ENCODE data around the gene KCNJ14. TPM values are rescaled to one million over a fixed set of nuclear protein-coding genes. Genes with fewer than 3 reads are reported as not detected.

KCNJ14 gene
- total and polyA plus RNA-seq, 2 donors (not counting 3 experiments of a cell fraction or from before 2014, with no cell fraction given), result 0.26 to 1.4 TPM

- no peaks in the 10 kb centered on the region for H3K79me2 ChIP-seq (ENCODE audit: control insufficient read depth, insufficient read depth, low read length)
- no peaks in the 10 kb centered on the region for H4K20me1 ChIP-seq (replicated peaks; ENCODE audit: control insufficient read depth, extremely low read depth, insufficient read depth, low read length)
- ChIA-PET POLR2A (no interaction called here), CTCF (interaction anchor here (1.2 kb wide), 1 partner anchor 16 kb away, joined by 5 read pairs; no protein-coding TSS in a partner anchor)
- no peak overlapping the region for H3K4me2 ChIP-seq (ENCODE audit: insufficient read depth, low read length)
- H2AFZ ChIP-seq (ENCODE audit: low read depth, low read length), result no peak overlapping the region
- H3K9me3 ChIP-seq (replicated peaks; ENCODE audit: control insufficient read depth, insufficient read depth, low read length), result no peaks in the 10 kb centered on the region
- FAIRE-seq, result no peak
- no peak overlapping the region for H3K9ac ChIP-seq (replicated peaks; ENCODE audit: extremely low read depth, insufficient read depth, low read length)
- H3K27ac ChIP-seq (ENCODE audit: insufficient read depth, low read depth, low read length), result no peak overlapping the region
- no peak for TF ChIP-seq GATA2 (IDR thresholded peaks at IDR 0.05; ENCODE audit: insufficient read depth, insufficient read length, low read depth, low read length)
- TF ChIP-seq MYC (IDR thresholded peaks at IDR 0.05; ENCODE audit: low read depth, low read length), result no peak
- dilution Hi-C loops (cut with MboI; ENCODE audit: extremely low pct_ligation_motif_present, low sequenced_read_pairs) (no loop called here), intact Hi-C loops (cut with micrococcal nuclease) (no loop called here)
- H3K4me1 ChIP-seq (ENCODE audit: control insufficient read depth, extremely low read depth, insufficient read depth, low read length), result no peaks in the 10 kb centered on the region
- no peaks in the 10 kb centered on the region for H3K9me1 ChIP-seq (replicated peaks; ENCODE audit: control insufficient read depth, extremely low read depth, insufficient read depth, low read length)
- H3K4me3 ChIP-seq (replicated peaks in 1 of 3; ENCODE audit: insufficient read depth in 1 of 3, low read depth in 1 of 3, low read length in 3 of 3), result no peak overlapping the region
- no peaks in the 10 kb centered on the region for H3K36me3 ChIP-seq (ENCODE audit: control insufficient read depth in 2 of 2, extremely low read depth in 1 of 2, insufficient read depth in 2 of 2, low read length in 2 of 2)
- BruUV-seq (replicated peaks), result no TSS peak
- H3K27me3 ChIP-seq (ENCODE audit: control insufficient read depth in 2 of 2, insufficient read depth in 2 of 2, low read length in 2 of 2), result no peaks in the 10 kb centered on the region
- DNase-seq (ENCODE audit: low read depth, low spot score), result no peak
These were observed 6.2 kb downstream of the KCNJ14 start for GRCh38 chr19:48461651-48461981.

- no peaks in the 10 kb centered on the region for H3K27me3 ChIP-seq (ENCODE audit: control insufficient read depth in 2 of 2, insufficient read depth in 2 of 2, low read length in 2 of 2)
- TF ChIP-seq POLR2AphosphoS5 (IDR thresholded peaks at IDR 0.05; ENCODE audit: insufficient read depth, low read depth, low read length) (no peak), CTCF (IDR thresholded peaks at IDR 0.05; ENCODE audit: extremely low read depth in 1 of 2, insufficient read depth in 1 of 2, low read depth in 1 of 2, low read length in 2 of 2) (no peak), JUN (IDR thresholded peaks at IDR 0.05; ENCODE audit: borderline replicate concordance, insufficient read depth, insufficient read length, low read depth) (no peak), FOS (IDR thresholded peaks at IDR 0.05; ENCODE audit: borderline replicate concordance, insufficient read depth, low read length) (no peak), EZH2 (IDR thresholded peaks at IDR 0.05; ENCODE audit: borderline replicate concordance, low read depth, low read length, severe bottlenecking) (no peak), MAX (IDR thresholded peaks at IDR 0.05; ENCODE audit: insufficient read depth, insufficient read length) (no peak), MYC (IDR thresholded peaks at IDR 0.05; ENCODE audit: low read depth, low read length) (no peak)
- no peak overlapping the region for H3K9ac ChIP-seq (replicated peaks; ENCODE audit: extremely low read depth, insufficient read depth, low read length)
- ChIA-PET CTCF (interaction anchor here (1.0 to 1.2 kb wide), 3 partner anchors 17 to 122 kb away, joined by 3 to 5 read pairs (median 3); no protein-coding TSS in a partner anchor), POLR2A (no interaction called here)
- no peaks in the 10 kb centered on the region for H3K4me1 ChIP-seq (ENCODE audit: control insufficient read depth, extremely low read depth, insufficient read depth, low read length)
- H3K9me3 ChIP-seq (replicated peaks; ENCODE audit: control insufficient read depth, insufficient read depth, low read length), result no peaks in the 10 kb centered on the region
- H3K27ac ChIP-seq (ENCODE audit: insufficient read depth, low read depth, low read length), result no peak overlapping the region
- FAIRE-seq (no peak), DNase-seq (ENCODE audit: low read depth, low spot score) (no peak)
- dilution Hi-C loops (cut with MboI; ENCODE audit: extremely low pct_ligation_motif_present, low sequenced_read_pairs), result no loop called here
- H3K36me3 ChIP-seq (ENCODE audit: control insufficient read depth in 2 of 2, extremely low read depth in 1 of 2, insufficient read depth in 2 of 2, low read length in 2 of 2), result no peaks in the 10 kb centered on the region
- no peak overlapping the region for H3K4me2 ChIP-seq (ENCODE audit: insufficient read depth, low read length)
- H2AFZ ChIP-seq (ENCODE audit: low read depth, low read length), result no peak overlapping the region
- BruUV-seq (replicated peaks), result no TSS peak
- no peak overlapping the region for H3K4me3 ChIP-seq (replicated peaks in 1 of 3; ENCODE audit: insufficient read depth in 1 of 3, low read depth in 1 of 3, low read length in 3 of 3)
- no peaks in the 10 kb centered on the region for H4K20me1 ChIP-seq (replicated peaks; ENCODE audit: control insufficient read depth, extremely low read depth, insufficient read depth, low read length)
- intact Hi-C loops (cut with micrococcal nuclease), result no loop called here
- H3K79me2 ChIP-seq (ENCODE audit: control insufficient read depth, insufficient read depth, low read length), result no peaks in the 10 kb centered on the region
- no peaks in the 10 kb centered on the region for H3K9me1 ChIP-seq (replicated peaks; ENCODE audit: control insufficient read depth, extremely low read depth, insufficient read depth, low read length)
These were observed 6.7 kb downstream of the KCNJ14 start for GRCh38 chr19:48461982-48462655.
